Measurements from ENCODE around the gene PPP1R10.

The PPP1R10 gene

DNA sequence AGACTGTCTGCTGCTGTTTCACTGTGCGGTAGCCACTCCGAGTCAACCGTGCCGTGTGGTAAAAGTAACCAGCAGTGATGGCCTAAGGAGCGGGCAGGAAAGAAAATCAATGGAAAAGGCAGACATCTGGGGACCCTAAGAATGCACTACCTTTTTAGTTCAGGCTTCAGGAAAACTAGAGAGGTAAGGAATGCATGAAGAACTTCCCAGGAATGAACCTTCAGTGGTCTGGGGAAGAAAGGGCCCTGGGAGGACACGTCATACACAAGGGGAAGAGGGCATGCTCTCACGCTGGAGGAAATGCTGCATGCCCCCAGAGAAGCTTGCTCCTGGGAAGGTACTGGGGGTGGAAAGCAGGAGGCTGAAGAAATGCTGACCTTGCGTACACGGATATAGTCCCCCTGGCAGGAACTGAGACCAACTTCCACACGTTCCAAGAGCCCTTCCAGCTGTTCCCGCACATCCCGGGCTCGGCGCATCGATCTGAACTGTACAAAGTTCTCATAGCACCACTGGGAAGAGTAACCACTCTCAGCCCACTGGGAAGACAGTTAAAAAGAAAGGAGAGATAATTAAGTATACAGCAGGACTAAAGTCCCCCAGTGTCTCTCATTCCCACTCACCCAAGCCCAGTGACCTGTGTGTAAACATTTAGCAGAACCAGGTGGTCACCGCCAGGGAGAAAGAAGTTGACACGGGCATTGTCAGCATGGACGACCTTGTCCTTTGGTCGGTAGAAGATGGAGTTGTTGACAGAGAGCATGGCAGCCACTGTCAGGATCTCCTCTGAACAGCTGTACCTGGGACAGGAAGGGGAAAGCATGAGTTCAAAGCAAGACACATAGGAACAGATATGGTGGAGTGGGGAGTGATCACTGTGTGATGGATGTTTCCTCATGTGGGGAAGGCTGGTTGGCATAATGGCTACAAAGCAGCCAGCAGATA, 38.0 kb upstream of the PPP1R10 start:
- TF ChIP-seq, protein P1, sequence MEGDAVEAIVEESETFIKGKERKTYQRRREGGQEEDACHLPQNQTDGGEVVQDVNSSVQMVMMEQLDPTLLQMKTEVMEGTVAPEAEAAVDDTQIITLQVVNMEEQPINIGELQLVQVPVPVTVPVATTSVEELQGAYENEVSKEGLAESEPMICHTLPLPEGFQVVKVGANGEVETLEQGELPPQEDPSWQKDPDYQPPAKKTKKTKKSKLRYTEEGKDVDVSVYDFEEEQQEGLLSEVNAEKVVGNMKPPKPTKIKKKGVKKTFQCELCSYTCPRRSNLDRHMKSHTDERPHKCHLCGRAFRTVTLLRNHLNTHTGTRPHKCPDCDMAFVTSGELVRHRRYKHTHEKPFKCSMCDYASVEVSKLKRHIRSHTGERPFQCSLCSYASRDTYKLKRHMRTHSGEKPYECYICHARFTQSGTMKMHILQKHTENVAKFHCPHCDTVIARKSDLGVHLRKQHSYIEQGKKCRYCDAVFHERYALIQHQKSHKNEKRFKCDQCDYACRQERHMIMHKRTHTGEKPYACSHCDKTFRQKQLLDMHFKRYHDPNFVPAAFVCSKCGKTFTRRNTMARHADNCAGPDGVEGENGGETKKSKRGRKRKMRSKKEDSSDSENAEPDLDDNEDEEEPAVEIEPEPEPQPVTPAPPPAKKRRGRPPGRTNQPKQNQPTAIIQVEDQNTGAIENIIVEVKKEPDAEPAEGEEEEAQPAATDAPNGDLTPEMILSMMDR (IDR thresholded peaks at IDR 0.05; ENCODE audit: borderline replicate concordance, insufficient read depth, low read depth, low read length), result no peak
- H3K4me3 ChIP-seq (ENCODE audit: low read depth, low read length), result no peak overlapping the region

DNA sequence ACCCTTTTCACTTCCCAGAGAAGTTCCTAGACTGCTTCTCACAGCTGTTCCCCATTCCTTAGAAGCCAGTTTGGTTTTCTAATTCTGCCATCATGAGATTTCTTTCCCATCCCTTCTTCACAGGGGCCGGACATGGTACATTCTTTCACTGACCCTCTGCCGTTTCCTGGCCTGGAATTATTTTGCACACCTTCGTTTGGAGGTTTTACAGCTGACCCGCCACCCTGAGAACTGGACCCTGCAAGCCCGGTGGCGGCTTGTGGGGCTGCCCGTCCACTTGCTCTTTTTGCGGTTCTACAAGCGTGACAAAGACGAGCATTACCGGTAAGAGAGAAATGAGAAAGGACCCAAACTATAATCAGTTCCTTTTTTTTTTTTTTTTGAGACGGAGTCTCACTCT, 34.1 kb upstream of the PPP1R10 start:
- no peak overlapping the region for H3K4me3 ChIP-seq (ENCODE audit: low read depth, low read length)
- TF ChIP-seq, protein P1 (IDR thresholded peaks at IDR 0.05; ENCODE audit: borderline replicate concordance, insufficient read depth, low read depth, low read length), result no peak

DNA sequence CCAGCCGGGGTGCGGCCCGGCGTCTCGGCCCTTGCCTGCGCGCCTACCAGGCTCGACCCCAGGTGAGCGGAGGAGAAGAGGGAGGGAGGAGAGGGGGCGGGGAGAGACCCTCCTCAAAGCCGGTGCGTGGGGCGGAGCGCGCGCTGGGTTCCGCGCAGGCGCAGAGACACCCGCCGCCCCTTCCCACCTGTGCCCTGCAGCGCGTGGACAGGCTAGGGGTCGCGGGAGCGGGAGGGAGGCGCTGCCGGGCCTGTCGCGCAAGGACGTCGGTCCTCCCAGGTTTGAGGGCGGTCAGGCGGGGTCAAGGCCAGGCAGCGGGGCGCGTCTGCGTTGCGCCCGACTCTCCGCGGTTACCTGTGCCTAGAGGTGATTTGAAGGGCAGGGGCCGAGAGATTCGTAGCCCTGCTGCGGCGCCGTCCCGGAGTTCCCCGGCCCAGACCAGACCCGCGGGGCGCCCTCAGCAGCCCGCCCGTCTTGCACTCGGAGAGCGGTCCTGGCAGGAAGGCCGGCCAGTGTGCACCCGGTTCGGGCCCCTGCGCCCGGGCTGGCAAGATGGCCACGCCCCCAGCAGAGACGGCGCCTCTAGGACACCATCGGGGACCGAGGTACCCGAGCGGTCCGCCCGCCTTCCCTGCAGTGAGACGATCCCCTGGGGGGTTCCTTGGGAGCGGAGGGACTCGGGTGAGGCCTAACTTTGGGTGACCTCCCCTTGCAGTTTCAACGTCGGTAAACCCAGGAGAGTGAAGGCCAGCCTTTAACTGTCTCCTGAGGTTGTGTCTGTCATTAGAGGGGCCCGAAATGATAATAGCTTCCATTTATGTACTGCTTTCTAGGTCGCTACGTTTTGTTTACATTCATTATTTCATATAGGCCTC, 30.4 kb upstream of the PPP1R10 start:
- H3K4me3 ChIP-seq (ENCODE audit: low read depth, low read length), result peak overlapping the region; percentile 86
- TF ChIP-seq, protein P1 (IDR thresholded peaks at IDR 0.05; ENCODE audit: borderline replicate concordance, insufficient read depth, low read depth, low read length), result no peak

DNA sequence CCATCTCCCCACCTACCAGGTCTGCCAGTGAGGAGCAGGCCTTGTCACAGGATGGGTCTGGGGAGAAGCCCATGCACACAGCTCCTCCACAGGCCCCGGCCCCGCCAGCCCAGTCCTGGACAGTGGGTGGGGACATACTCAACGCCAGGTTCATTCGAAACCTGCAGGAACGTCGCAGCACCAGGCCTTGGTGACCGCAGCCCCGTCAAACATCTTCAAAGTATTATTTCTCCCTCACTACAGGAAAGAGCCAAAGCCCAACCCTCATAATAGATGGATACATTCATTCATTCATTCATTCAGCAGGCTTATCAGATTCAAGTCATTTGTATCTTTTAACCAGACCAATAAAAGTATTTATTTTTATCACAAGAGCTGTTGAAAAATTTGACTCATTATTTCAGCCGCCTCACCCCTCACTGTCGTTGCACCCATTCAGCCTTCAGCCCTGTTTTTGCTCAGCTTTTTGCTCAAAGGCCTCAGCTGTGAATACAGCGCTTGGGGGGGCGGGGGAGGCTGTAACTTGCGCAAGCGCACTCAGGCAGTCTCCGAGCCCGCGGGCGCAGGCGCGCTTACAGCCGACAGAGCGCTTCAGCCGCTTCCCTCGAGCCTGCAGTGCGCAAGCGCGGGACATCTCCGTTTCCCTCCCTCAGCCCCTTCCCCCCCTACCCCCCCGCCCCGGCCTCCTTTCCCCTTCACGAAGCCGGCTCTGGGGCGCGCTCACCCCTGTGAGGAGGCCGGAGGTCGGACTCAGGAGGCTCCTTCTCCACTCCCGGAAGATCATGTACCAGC, 29.6 kb upstream of the PPP1R10 start, which contains the start of gene C6orf136:
C6orf136 (plus strand) TSS at position 684 of the 792 bp plus-strand sequence; CDS start at position 783, 99 bp downstream.
- peak within 1 kb of the TSS; percentile 86 for H3K4me3 ChIP-seq (ENCODE audit: low read depth, low read length)

DNA sequence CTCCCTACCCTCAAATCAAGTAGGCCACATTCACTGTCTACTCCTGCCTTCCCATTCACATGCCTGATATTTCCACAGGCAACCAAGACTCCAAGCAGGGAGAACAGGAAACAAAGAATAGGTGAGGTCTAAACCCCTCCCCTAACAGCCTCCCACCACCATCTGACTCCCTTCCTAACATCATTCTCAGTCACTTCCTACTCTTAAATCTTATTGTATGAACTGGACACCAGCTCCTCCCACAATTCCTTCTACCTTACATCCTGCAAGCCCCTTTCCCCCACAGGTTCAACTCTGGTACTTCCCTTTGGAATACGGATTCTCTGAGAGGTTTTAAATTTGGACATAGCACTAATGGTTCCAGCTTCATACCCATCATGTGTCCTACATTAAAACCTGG, 28.9 kb upstream of the PPP1R10 start:
- TF ChIP-seq, protein P1 (IDR thresholded peaks at IDR 0.05; ENCODE audit: borderline replicate concordance, insufficient read depth, low read depth, low read length), result no peak
- H3K4me3 ChIP-seq (ENCODE audit: low read depth, low read length), result no peak overlapping the region

More for the DNA sequence above, 29.6 kb upstream of the PPP1R10 start, which contains the start of gene C6orf136:
- TF ChIP-seq, protein P1 (IDR thresholded peaks at IDR 0.05; ENCODE audit: borderline replicate concordance, insufficient read depth, low read depth, low read length), result no peak

DNA sequence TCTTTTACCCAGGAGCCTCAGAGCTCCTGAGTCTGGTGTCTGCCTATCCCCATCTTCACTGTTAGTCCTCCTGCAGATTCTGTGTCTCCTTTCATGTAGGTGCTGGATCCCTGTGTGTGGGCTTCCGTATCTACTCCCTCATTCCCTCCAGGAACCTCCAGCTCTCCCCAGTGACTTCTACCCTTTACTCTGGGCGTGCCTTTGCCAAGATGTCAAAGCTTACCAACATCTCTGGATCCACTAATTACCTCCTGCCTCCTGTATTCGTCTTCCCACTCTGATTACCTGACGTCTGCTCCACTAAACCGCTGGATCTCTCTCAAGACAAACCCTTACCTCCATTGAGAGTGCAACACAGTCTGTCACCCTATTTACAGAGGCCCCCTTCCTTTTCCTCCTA, 27.7 kb upstream of the PPP1R10 start:
- TF ChIP-seq, protein P1 (IDR thresholded peaks at IDR 0.05; ENCODE audit: borderline replicate concordance, insufficient read depth, low read depth, low read length), result no peak
- no peak overlapping the region for H3K4me3 ChIP-seq (ENCODE audit: low read depth, low read length)

Measured in GM12875 (cell line).